ENCODE results near the gene CFAP210.

CFAP210 gene

DNA sequence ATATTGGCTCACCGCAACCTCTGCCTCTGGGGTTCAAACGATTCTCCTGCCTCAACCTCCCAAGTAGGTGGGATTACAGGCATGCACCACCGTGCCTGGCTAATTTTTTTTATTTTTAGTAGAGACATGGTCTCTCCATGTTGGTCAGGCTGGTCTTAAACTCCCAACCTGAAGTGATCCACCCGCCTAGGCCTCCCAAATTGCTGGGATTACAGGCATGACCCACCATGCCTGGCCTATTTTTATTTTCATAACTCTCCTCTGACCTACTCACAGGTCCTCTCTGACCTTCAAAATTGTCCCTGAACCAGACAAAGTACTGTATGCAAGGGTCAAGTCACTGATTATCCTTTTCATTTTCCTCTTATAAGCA is 23.5 kb upstream of the CFAP210 start:
- TF ChIP-seq, protein P1, sequence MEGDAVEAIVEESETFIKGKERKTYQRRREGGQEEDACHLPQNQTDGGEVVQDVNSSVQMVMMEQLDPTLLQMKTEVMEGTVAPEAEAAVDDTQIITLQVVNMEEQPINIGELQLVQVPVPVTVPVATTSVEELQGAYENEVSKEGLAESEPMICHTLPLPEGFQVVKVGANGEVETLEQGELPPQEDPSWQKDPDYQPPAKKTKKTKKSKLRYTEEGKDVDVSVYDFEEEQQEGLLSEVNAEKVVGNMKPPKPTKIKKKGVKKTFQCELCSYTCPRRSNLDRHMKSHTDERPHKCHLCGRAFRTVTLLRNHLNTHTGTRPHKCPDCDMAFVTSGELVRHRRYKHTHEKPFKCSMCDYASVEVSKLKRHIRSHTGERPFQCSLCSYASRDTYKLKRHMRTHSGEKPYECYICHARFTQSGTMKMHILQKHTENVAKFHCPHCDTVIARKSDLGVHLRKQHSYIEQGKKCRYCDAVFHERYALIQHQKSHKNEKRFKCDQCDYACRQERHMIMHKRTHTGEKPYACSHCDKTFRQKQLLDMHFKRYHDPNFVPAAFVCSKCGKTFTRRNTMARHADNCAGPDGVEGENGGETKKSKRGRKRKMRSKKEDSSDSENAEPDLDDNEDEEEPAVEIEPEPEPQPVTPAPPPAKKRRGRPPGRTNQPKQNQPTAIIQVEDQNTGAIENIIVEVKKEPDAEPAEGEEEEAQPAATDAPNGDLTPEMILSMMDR (IDR thresholded peaks at IDR 0.05) = no peak

DNA sequence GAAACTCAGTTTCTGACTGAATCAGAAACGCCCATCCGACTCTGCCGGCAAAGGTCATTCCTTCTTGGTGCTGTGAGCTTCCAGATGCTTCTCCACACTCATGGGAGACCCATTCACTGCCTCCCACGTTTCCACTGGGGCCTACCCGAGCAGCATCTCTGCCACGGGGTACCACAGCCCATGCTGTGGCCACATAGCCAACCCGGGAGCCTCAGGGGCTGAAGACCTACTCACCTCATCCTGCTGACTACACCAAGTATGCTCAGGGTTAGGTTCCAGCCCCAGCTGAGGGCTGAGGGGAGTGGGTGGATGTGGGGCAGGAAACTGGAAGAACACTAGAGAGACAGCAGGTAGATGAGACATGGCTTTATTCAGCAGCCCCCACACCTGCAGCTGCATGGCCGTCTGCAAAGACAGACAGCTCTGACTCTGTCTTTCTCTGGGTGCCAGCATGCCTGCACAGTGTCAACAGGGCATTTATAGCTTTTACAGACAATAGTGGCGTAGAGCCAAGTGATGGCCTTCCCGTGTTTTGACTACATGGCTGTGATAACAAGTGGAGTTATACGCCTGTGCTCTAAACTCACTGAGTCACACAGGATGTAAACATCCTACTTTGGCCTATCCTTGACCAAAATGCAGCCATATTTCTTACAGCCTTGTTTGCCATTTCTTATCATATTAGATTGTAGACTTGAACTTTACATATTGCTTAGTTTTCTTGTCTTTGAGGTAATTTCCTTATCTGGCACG is 22.9 kb upstream of the CFAP210 start:
- TF ChIP-seq, protein P1 (IDR thresholded peaks at IDR 0.05) = no peak

DNA sequence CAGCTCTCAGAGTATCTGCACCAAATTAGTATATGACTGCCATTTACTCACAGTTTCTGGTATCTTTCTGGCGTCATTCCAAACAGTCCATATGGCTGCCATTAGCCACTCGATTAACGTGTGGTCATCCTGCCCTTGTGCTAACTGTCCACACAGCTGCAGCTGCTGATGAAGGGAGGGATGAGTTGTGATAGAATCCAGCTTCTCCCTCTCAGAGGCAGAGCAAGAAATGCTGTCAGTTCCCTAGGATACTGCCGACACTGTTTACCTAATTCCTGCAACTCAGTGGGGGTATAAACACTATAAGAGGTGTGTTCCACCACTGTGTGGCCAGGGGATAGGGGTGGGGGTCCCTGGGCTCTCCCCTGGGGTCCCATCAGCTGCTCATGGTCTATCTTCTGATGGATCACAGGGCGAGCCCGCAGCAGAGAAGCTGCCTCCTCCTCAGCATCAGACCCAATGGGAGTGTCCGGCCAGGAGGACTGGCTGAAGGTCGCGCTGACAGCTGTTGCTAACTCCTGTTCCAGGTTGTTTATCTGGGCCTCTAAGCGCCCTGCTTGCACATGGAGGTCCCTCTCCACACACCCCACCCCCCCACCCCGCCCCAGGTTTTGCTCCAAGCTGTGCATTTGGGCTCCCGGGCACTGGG is 22.2 kb upstream of the CFAP210 start:
- TF ChIP-seq, protein P1 (IDR thresholded peaks at IDR 0.05) = no peak

DNA sequence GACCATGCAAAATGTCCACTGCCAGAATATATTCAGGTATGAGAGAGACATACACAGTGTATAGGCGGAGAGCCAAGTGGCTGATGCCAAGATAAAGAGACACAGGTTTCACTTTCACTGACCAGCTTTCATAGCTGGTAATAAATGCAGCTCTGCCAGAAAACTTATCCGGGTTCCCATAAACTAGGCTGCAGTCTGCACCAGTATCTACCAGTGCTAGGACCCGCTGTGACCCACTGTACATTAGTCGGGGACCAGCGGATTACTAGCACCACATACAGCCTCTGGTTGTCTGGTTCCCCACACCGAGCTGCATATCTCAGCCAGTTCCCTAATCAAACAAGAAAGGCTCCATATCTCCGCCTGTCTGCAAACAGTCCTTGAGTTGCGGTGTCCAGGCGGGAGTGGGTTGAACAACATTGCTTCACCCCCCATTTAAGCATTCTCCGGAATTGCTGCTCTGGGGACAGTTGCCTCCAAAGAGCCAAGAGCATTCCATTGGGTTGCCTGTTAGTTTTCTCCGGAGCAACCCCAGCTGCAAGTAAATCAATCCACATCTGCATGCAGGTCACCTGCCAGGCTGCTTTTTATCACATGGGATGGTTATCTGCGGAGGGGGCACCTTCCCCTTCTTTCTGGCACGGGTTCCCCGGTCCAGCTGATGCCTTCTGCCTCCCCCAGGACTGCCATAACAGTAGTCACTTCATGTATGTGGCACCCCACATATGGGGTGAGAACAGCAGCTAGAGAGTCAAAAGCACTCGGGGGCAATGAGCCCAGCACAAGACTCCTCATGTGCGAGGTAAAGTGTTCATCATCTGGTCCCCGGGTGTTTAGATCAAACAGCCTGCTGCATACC is 21.4 kb upstream of the CFAP210 start:
- TF ChIP-seq, protein P1 (IDR thresholded peaks at IDR 0.05) = no peak

DNA sequence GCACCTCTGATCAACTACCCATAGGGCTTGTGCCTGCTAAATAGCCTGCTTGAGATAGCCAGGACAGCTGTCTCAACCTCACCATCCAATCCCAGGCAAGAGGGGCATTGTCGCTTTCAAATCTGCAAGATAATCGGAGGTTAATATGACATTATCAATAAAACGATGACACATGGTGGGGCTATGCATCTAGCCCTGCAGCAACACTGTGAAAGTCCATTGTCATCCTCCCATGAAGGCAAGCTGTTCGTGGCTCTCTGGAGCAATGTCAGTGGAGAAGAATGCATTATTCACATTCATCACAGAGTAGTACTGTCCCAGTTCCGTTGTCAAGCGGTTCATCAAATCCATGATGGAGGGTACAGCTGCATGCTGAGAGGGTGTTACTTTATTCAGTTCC is 20.5 kb upstream of the CFAP210 start:
- TF ChIP-seq, protein P1 (IDR thresholded peaks at IDR 0.05) = no peak

DNA sequence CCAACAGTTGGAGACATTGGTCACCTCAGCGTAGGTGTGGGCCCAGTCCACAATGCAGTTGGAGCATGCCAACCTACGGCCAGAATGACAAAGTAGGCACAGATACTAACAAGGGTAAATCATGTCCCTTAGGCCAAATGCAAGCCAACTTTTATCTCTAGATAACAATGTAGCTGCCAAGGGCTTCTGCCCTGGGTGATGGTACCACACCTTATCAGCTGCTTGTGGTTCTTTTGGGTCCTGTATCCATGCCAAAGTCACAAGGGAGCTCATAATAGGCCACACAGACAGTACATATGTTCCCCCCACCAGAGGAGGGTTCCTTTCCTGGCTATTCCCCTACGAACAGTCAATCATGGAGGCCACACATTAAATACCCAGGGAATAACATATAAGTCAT is 19.1 kb upstream of the CFAP210 start:
- TF ChIP-seq, protein P1 (IDR thresholded peaks at IDR 0.05) = no peak

DNA sequence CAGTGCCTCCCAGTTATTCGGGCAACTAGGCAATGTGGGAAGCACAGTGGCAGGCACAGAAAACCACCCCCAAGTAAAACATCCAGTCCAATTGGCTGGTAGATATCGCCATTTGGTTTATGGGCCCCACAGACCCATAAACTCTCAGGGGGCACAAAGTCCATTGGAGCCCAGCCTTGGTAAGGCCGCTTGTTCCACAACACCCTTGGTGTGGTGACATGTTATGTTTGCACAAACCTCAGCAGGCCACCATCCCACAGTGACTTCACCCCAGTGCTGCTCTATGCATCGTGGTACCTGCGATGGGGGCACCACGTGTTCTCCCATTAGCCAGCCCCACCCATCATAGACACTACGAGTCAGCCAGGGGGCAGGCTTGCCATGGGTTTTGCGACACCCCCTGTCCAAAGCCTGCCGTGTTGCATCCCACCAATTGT is 18.6 kb upstream of the CFAP210 start:
- TF ChIP-seq, protein P1 (IDR thresholded peaks at IDR 0.05) = no peak
